IPS DF 6.9 (cell line): Measurements from ENCODE around the gene C15orf61.

Experiments
- DNase-seq: peaks from one replicate; pipeline ENCODE4 v3.0.0-alpha.2; 2013; ENCODE audit warnings: low read depth, low spot score
- H3K27ac ChIP-seq: one replicate; pipeline ENCODE4 v1.5.1; 2013; ENCODE audit warnings: low read length, control low read depth
- H3K27me3 ChIP-seq: 2 replicates; pipeline ENCODE4 v1.6.1; 2013; ENCODE audit warnings: mild to moderate bottlenecking, low read length; ENCODE audit not compliant: control insufficient read depth, insufficient read depth
- H3K36me3 ChIP-seq: 2 replicates; pipeline ENCODE4 v1.6.1; 2013; ENCODE audit warnings: low read length; ENCODE audit not compliant: control insufficient read depth, insufficient read depth
- H3K4me1 ChIP-seq: 2 replicates; pipeline ENCODE4 v1.6.1; 2013; ENCODE audit warnings: low read length; ENCODE audit not compliant: control insufficient read depth, insufficient read depth
- H3K4me3 ChIP-seq: 2 replicates; pipeline ENCODE4 v1.5.1; 2013; ENCODE audit warnings: mild to moderate bottlenecking, low read length
- H3K9me3 ChIP-seq: 2 replicates; pipeline ENCODE4 v1.6.1; 2013; ENCODE audit warnings: low read length, inconsistent platforms; ENCODE audit not compliant: control insufficient read depth, insufficient read depth
- WGBS: extraction: QIAGEN DNeasy Blood & Tissue Kit; methylation state at CpG from one replicate; pipeline ENCODE4 v1.1.7; 2013; ENCODE audit warnings: mixed read lengths, missing lambda C conversion rate; ENCODE audit not compliant: insufficient read length, insufficient coverage; 5-methylcytosine and 5-hydroxymethylcytosine counted together

Gene C15orf61

GRCh38 chr15:67512933-67513714 lies 7.8 kb upstream of the C15orf61 start:
- H3K27ac ChIP-seq: no peak overlapping the region
- no peaks in the 10 kb centered on the region for H3K36me3 ChIP-seq
- WGBS: no CpG with 5 or more reads among the region's 9 CpGs

DNA sequence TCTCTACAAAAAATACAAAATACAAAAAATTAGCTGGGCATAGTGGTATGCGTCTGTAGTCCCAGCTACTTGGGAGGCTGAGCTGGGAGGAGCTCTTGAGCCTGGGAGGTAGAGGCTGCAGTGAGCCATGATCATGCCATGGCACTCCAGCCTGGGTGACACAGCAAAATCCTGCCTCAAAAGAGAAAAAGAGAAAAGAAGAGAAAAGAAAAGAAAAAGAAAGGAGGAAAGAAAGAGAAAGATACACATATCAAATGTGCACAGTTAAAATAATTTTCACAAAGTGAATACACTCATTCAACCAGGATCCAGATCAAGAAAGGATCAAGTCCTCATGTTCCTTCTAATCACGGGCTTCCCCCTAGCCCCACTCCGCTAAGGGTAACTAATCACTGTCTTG lies 5.8 kb upstream of the C15orf61 start:
- no peak overlapping the region for H3K4me3 ChIP-seq
- H3K9me3 ChIP-seq: no peaks in the 10 kb centered on the region
- no peak overlapping the region for H3K27ac ChIP-seq
- H3K4me1 ChIP-seq: no peaks in the 10 kb centered on the region
- no peaks in the 10 kb centered on the region for H3K27me3 ChIP-seq
- no CpG with 5 or more reads among the region's 3 CpGs for WGBS
- DNase-seq: no peak
- no peaks in the 10 kb centered on the region for H3K36me3 ChIP-seq

More at GRCh38 chr15:67512933-67513714, 7.8 kb upstream of the C15orf61 start:
- H3K4me1 ChIP-seq: no peaks in the 10 kb centered on the region
- H3K4me3 ChIP-seq: no peak overlapping the region
- no peaks in the 10 kb centered on the region for H3K27me3 ChIP-seq
- no peak for DNase-seq
- H3K9me3 ChIP-seq: no peaks in the 10 kb centered on the region

GRCh38 chr15:67515557-67515956 lies 5.4 kb upstream of the C15orf61 start:
- Histone ChIP-seq H3K4me3 (no peak overlapping the region), H3K27me3 (no peaks in the 10 kb centered on the region; the same call in 1 of the 2 replicates), H3K9me3 (no peaks in the 10 kb centered on the region), H3K36me3 (no peaks in the 10 kb centered on the region), H3K27ac (no peak overlapping the region), H3K4me1 (no peaks in the 10 kb centered on the region)
- no peak for DNase-seq
- WGBS: no CpG with 5 or more reads among the region's 2 CpGs

GRCh38 chr15:67520321-67521028 lies 456 bp upstream of the C15orf61 start:
- H3K36me3 ChIP-seq: no peaks in the 10 kb centered on the region
- no peaks in the 10 kb centered on the region; the same call in 1 of the 2 replicates for H3K27me3 ChIP-seq
- DNase-seq: no peak
- H3K9me3 ChIP-seq: no peaks in the 10 kb centered on the region
- peak overlapping the region; percentile 69; the same call in 1 of the 2 replicates for H3K4me3 ChIP-seq
- no peaks in the 10 kb centered on the region; the same call in 1 of the 2 replicates for H3K4me1 ChIP-seq
- no peak overlapping the region for H3K27ac ChIP-seq
- no CpG with 5 or more reads among the region's 24 CpGs for WGBS

GRCh38 chr15:67521783-67522568 lies 1.0 kb downstream of the C15orf61 start:
- no peaks in the 10 kb centered on the region; the same call in 1 of the 2 replicates for H3K27me3 ChIP-seq
- no peak overlapping the region for H3K27ac ChIP-seq
- H3K4me1 ChIP-seq: no peaks in the 10 kb centered on the region; the same call in 1 of the 2 replicates
- H3K9me3 ChIP-seq: no peaks in the 10 kb centered on the region
- DNase-seq: no peak
- no peaks in the 10 kb centered on the region for H3K36me3 ChIP-seq
- peak overlapping the region; percentile 69 for H3K4me3 ChIP-seq
- no CpG with 5 or more reads among the region's 23 CpGs for WGBS

DNA sequence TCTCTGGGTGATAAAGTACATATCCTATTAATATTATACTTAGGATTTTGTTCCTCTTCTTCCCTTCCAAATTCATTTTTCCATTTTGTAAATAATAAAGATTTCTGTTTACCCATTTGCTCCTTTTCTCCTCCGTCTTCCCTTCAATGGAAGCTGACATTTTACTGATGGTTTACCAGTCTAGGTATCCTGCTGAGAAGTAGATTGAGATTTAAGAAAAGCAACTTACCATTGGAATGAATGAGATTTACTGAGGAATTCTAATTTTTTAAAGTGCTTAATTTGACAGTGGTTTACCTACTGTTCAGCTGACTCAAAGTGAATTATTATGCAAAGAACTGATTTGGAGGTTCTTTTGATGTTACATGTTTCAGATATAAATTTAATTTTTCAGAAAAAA lies 2.4 kb downstream of the C15orf61 start:
- DNase-seq: no peak
- H3K27ac ChIP-seq: no peak overlapping the region
- no peaks in the 10 kb centered on the region for H3K36me3 ChIP-seq
- no peaks in the 10 kb centered on the region; the same call in 1 of the 2 replicates for H3K27me3 ChIP-seq
- no peaks in the 10 kb centered on the region for H3K9me3 ChIP-seq
- no CpG with 5 or more reads among the region's 1 CpG for WGBS
- no peak overlapping the region for H3K4me3 ChIP-seq
- no peaks in the 10 kb centered on the region; the same call in 1 of the 2 replicates for H3K4me1 ChIP-seq

DNA sequence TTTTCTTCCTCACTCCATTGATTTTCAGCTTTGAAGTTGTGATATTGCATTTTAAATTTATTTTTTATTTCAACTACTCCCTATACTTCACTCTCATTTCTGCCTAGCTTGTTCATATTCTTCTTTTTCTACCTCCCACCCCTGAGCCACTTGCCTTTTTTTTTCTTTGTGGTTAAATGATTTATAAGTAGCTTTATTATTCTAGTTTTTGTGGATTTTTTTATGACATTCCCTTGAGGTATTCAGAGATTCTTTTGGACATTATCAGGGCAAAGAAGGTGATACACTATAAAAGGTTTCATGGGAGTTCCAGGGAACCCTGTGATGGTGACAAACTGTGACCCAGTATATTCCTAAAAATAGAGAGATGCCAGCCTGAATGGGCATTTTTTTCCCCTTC lies 3.3 kb downstream of the C15orf61 start:
- Histone ChIP-seq H3K9me3 (no peaks in the 10 kb centered on the region), H3K27ac (no peak overlapping the region), H3K4me1 (no peaks in the 10 kb centered on the region; the same call in 1 of the 2 replicates), H3K27me3 (no peaks in the 10 kb centered on the region; the same call in 1 of the 2 replicates), H3K36me3 (no peaks in the 10 kb centered on the region), H3K4me3 (no peak overlapping the region)
- no peak for DNase-seq

GRCh38 chr15:67528513-67528912 lies 7.6 kb downstream of the C15orf61 start:
- no peak overlapping the region for H3K4me3 ChIP-seq
- H3K36me3 ChIP-seq: no peaks in the 10 kb centered on the region
- no peaks in the 10 kb centered on the region for H3K27me3 ChIP-seq
- no peak for DNase-seq
- no peak overlapping the region for H3K27ac ChIP-seq
- WGBS: no CpG with 5 or more reads among the region's 3 CpGs
- H3K9me3 ChIP-seq: no peaks in the 10 kb centered on the region
- H3K4me1 ChIP-seq: no peaks in the 10 kb centered on the region

- Histone ChIP-seq H3K36me3 (no peaks in the 10 kb centered on the region), H3K4me3 (no peak overlapping the region), H3K27ac (no peak overlapping the region), H3K9me3 (no peaks in the 10 kb centered on the region), H3K4me1 (no peaks in the 10 kb centered on the region), H3K27me3 (no peaks in the 10 kb centered on the region)
- no peak for DNase-seq
- WGBS: no CpG with 5 or more reads among the region's 3 CpGs
Observed at GRCh38 chr15:67531379-67531914, 10.5 kb downstream of the C15orf61 start.

DNA sequence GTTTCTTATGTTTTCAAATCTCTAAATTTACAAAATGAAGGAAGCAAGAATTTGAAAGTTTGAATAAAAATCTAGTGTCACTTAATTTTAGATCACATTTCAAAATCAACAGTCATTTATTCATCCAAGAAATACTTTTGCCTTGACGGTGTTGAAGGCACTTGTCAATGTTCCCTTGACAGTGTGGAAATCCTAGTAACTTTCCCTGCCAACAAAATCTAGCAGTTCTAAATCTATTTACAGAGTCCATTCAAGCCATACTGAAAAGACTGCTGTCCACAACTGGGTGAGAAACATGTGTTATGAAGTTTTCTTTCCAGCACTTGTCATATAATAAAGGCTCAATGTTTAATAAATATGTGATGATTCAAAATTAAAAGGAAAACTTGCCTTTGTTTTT lies 12.9 kb downstream of the C15orf61 start:
- no CpG with 5 or more reads among the region's 1 CpG for WGBS
- H3K27ac ChIP-seq: no peak overlapping the region
- no peaks in the 10 kb centered on the region for H3K4me1 ChIP-seq
- no peak for DNase-seq
- H3K9me3 ChIP-seq: no peaks in the 10 kb centered on the region
- no peaks in the 10 kb centered on the region for H3K27me3 ChIP-seq
- no peaks in the 10 kb centered on the region for H3K36me3 ChIP-seq
- H3K4me3 ChIP-seq: no peak overlapping the region
